GM21619 (cell line): ENCODE results near the gene PDC.
"Not testable (repeated sequence)": the region's sequence is repeated elsewhere in the genome, so short reads cannot be mapped to it uniquely, and the experiment has no call there.

Experiments used
- ATAC-seq: cut with Tn5 transposase; IDR thresholded peaks from one replicate; pipeline ENCODE4 v1.9.1; 2021; ENCODE audit not compliant: unreplicated experiment

The PDC gene

GRCh38 chr1:186473047-186473446 is 12.1 kb upstream of the PDC start:
- no peak for ATAC-seq

- no peak for ATAC-seq
These were observed 5.0 kb upstream of the PDC start for GRCh38 chr1:186465946-186466345.

DNA sequence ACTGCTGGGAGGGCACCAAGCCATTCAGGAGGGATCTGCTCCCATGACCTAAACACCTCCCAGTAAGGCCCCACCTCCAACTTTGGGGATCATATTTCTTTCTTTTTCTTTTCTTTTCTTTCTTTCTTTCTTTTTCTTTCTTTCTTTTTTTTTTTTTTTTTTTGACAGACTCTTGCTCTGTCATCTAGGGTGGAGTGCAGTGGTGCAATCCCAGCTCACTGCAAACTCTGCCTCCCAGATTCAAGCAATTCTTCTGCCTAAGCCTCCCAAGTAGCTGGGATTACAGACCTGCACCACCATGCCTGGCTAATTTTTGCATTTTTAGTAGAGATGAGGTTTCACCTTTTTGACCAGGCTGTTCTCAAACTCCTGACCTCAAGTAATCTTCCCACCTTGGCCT is 4.6 kb upstream of the PDC start:
- ATAC-seq, result not testable (repeated sequence)

DNA sequence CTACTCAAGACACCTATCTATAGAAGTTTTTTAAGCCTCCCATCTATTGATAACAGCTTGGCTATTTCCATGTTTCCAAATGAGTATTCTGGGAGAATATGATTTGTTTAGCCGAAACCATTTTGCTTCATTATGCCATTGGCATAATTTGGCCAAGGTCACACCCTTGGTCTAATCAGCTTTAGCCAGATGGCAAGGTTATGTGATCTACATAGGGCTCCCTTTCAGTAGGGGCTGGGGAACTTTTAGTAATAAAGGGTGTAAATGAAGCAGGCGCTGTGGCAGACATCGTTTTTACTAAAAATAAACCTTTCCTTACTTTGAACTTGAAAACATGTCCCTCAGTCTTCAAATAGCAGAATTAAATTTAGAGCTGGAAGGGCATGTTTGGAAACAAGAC is 3.0 kb upstream of the PDC start:
- no peak for ATAC-seq

GRCh38 chr1:186463511-186463910 is 2.6 kb upstream of the PDC start:
- ATAC-seq, result no peak

DNA sequence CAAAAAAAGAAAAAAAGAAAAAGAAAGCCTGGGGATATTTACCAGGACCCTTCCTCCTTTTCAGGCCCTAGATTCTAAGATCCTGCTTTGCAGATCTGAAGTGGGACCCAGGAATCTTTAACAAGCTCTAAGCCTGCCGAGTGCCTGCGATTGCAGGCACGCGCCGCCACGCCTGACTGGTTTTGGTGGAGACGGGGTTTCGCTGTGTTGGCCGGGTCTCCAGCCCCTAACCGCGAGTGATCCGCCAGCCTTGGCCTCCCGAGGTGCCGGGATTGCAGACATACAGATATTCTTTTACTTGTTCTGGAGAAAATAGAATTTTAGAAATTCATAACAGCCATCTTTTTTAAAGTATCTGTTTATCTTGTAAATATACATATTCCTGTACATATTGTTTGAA is 1.8 kb downstream of the PDC start:
- ATAC-seq, result not testable (repeated sequence)

GRCh38 chr1:186456729-186457255 is 4.1 kb downstream of the PDC start:
- ATAC-seq, result no peak

DNA sequence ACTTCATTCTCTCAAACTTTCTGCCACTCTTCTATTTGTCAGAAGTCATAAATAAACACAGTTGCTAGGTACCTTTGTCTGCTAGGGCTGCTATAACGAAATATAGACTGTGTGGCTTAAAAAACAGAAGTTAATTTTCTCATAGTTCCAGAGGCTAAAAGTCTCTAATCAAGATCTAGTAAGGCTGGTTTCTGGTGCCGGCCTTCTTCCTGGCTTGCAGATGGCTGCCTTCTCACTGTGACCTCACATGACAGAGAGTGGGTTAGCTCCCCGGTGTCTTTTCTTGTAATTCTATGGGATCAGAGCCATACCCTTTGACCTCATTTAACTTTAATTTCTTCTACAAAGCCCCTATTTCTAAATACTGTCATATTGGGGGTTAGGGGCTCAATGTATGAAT is 5.9 kb downstream of the PDC start:
- ATAC-seq, result no peak

- ATAC-seq, result no peak
These were observed 14.8 kb downstream of the PDC start for GRCh38 chr1:186446152-186446551.

DNA sequence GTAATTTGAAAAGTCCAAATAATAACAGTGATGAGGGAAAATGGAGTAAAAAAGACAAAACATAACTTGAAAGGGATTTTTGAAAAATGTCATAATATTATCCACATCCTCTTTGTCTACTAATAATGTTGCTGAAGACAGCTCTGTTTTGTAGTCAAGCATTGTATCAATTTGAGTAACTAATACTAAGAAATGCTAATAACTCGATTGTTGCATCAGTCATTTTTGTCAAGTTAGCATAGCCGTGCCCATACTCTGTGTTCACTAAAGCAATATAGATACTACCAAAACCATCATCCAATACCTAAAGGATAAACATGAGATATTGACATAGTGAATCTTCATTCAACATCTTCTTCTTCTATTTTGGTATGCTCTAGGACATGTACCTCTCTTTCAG is 17.3 kb downstream of the PDC start:
- ATAC-seq, result peak; percentile 56

DNA sequence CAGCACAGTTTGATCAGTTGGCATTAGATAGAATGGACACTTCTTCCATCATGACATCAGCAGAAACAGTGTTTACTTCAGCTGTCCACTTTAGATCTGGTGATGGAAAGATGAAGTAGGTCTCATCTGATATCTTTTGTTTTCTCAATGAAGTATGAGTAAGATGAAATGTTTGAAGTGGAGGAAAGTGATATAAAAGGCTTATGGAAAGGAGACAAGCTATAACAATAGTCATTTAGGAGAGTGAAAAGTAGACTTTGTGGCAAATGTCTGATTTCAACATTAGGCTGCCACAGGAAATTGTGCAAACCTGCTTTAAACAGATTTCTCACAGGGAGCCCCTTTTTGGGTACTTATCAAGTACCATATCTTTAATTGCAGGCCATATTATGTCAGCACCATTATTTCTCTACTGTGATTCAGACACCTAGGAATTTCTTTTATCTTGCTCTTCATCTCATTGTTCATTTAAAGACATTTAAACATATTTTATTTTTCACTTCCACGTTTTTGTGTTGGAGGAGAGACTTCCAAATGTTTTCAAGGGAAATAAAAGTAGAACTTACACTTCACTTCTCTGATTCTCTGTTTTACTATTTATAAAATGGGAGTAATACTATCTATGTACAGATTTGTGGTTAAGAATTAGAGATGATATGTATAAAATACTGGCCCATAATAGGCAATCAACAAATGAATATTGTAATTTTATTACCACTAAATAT is 18.1 kb downstream of the PDC start:
- no peak for ATAC-seq

GRCh38 chr1:186440584-186440983 is 20.3 kb downstream of the PDC start:
- ATAC-seq, result no peak

GRCh38 chr1:186438567-186438966 is 22.3 kb downstream of the PDC start:
- no peak for ATAC-seq

GRCh38 chr1:186435336-186435735 is 25.6 kb downstream of the PDC start:
- no peak for ATAC-seq

DNA sequence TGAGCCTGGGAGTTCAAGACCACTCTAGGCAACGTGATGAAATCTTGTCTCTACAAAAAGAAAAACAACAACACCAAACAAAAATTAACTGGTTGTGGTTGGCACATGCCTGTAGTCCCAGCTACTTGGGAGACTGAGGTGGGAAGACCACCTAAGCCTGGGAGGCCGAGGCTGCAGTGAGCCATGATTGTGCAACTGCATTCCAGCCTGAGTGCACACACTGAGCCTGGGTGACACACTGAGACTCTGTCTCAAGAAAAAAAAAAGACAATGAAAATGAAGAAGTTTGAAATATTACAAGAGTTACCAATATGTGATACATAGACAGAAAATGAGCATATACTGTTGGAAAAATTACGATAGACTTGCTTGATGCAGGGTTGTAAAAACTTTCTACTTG is 31.9 kb downstream of the PDC start:
- no peak for ATAC-seq

- no peak for ATAC-seq
These were observed 34.8 kb downstream of the PDC start for GRCh38 chr1:186426118-186426517.

GRCh38 chr1:186424539-186424938 is 36.4 kb downstream of the PDC start:
- no peak for ATAC-seq

- ATAC-seq, result no peak
These were observed 39.5 kb downstream of the PDC start for GRCh38 chr1:186421446-186421845.

- ATAC-seq, result peak; percentile 96
These were observed 40.0 kb downstream of the PDC start for GRCh38 chr1:186420923-186421322.

GRCh38 chr1:186420311-186420710 is 40.6 kb downstream of the PDC start:
- no peak for ATAC-seq

GRCh38 chr1:186418503-186418902 is 42.4 kb downstream of the PDC start:
- no peak for ATAC-seq

- ATAC-seq, result no peak
These were observed 47.6 kb downstream of the PDC start for GRCh38 chr1:186413319-186413718.

DNA sequence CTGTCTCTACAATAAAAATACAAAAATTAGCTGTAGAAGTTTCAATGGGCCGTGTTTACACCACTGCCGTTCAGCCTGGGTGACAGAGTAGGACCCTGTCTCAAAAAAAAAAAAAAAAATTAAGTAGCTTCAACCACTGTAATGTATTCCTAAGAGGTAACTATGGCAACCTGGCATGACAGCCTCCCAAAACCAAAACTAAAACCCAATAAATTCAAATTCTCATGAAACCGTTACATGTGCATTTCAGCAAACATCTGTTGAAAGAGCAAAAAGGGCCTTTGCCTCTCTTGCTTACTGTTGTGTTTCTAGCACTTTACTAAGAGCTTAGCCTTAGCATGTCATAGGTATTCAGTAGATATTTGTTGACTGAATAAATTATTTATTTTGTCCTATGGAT is 51.8 kb downstream of the PDC start:
- peak; percentile 70 for ATAC-seq
